Epithelial cell of esophagus (primary cell): Measurements from ENCODE around the gene MAX.

Experiments
- DNase-seq: peaks from one replicate; pipeline ENCODE4 v3.0.0; 2010; ENCODE audit warnings: low read depth
- H3K4me3 ChIP-seq: 2 replicates; pipeline ENCODE4 v1.5.1; 2011; ENCODE audit warnings: mild to moderate bottlenecking, low read length, control low read depth
- CTCF ChIP-seq: IDR thresholded peaks from 2 replicates; pipeline ENCODE4 v1.5.1; 2011; ENCODE audit warnings: low read depth, mild to moderate bottlenecking, low read length, control low read depth, inconsistent platforms; ENCODE audit not compliant: insufficient read depth; ENCODE audit errors: missing control alignments

The MAX gene

GRCh38 chr14:65044596-65044959, 57.7 kb downstream of the MAX start:
- no peak overlapping the region for H3K4me3 ChIP-seq
- no peak for DNase-seq
- TF ChIP-seq CTCF: no peak

- TF ChIP-seq CTCF: no peak
- no peak overlapping the region for H3K4me3 ChIP-seq
- DNase-seq: no peak
Measured at GRCh38 chr14:65043893-65044595, 58.3 kb downstream of the MAX start.

GRCh38 chr14:65042731-65043372, 59.5 kb downstream of the MAX start:
- TF ChIP-seq CTCF: no peak
- no peak for DNase-seq
- no peak overlapping the region for H3K4me3 ChIP-seq

- DNase-seq: no peak
- no peak overlapping the region for H3K4me3 ChIP-seq
- no peak for TF ChIP-seq CTCF
Measured at GRCh38 chr14:65042296-65042695, 60.0 kb downstream of the MAX start.

- TF ChIP-seq CTCF: no peak
- no peak for DNase-seq
- no peak overlapping the region for H3K4me3 ChIP-seq
Measured at GRCh38 chr14:65041434-65041915, 60.8 kb downstream of the MAX start.

- DNase-seq: no peak
- TF ChIP-seq CTCF: no peak
- no peak overlapping the region for H3K4me3 ChIP-seq
Measured at GRCh38 chr14:65040666-65041433, 61.5 kb downstream of the MAX start.

GRCh38 chr14:65038966-65039365, 63.4 kb downstream of the MAX start:
- no peak for DNase-seq
- no peak overlapping the region for H3K4me3 ChIP-seq
- no peak for TF ChIP-seq CTCF
